Lower lobe of right lung (tissue), 2 donors: ENCODE results near the gene TRAM2. TPM values are rescaled to one million over a fixed set of nuclear protein-coding genes. Genes with fewer than 3 reads are reported as not detected.

Experiments used
- ATAC-seq, 2 donors: fragments of 200-7000 bp; cut with Tn5 transposase; one replicate each; pipeline ENCODE4 v1.9.1; 2020 to 2022; ENCODE audit warnings: mild to moderate bottlenecking in 2 of 2, moderate library complexity in 2 of 2
- DNase-seq: peaks from one replicate; pipeline ENCODE4 v3.0.0-alpha.2; 2020
- H3K27ac ChIP-seq: fragments of 200-600 bp; one replicate; pipeline ENCODE4 v1.8.0; 2022
- H3K27me3 ChIP-seq: fragments of 200-600 bp; one replicate; pipeline ENCODE4 v1.8.0; 2022; ENCODE audit warnings: low read depth
- H3K36me3 ChIP-seq: fragments of 200-600 bp; one replicate; pipeline ENCODE4 v1.8.0; 2022; ENCODE audit warnings: mild to moderate bottlenecking
- H3K4me1 ChIP-seq: fragments of 200-600 bp; one replicate; pipeline ENCODE4 v1.8.0; 2022
- H3K4me3 ChIP-seq: fragments of 200-600 bp; one replicate; pipeline ENCODE4 v1.8.0; 2022; ENCODE audit warnings: mild to moderate bottlenecking
- H3K9me3 ChIP-seq: fragments of 200-600 bp; one replicate; pipeline ENCODE4 v1.8.0; 2022
- intact Hi-C: fragments of 100-400 bp; cut with DNase I; formaldehyde crosslinking; loops from one replicate; pipeline ENCODE4 v1.11.0; 2022
- total RNA-seq: library from RNA; stranded (reverse); fragmentation: NEBNext Ultra II Directional; extraction: Animal tissue kit (Norgen Biotek cat#: 25700); gene quantifications from one replicate; pipeline ENCODE4 v1.2.1, GENCODE V29; 2021
- TF ChIP-seq, protein P1 (sequence below): fragments of 200-600 bp; IDR thresholded peaks from one replicate; pipeline ENCODE4 v1.8.0; 2022; ENCODE audit warnings: antibody characterized with exemption, mild to moderate bottlenecking
- donor health status: DM: no; HTN: yes; CAD: no; lungs with severe emphysema.

Gene TRAM2
- total RNA-seq, 1 donor from 2014 or later = 21.9 TPM

DNA sequence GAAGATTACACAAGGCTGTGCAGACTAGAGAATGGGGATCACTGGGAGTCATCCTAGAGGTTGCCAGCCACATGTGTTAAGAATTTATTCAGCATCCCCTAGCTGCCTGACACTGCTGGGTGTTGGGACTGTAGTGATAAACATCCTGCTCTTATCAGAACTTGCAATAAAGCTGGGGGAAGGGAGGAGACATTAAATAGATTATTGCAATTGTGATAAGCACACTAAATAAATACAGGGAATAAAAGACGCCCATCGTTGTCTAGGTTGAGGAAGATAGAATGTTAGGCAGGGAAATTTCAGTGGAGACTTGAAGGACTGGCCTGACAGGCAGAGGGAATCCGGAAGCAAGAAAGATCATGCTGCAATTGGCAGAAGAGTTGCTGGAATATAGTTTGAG lies 33.2 kb upstream of the TRAM2 start:
- DNase-seq = no peak
- Histone ChIP-seq H3K36me3 (no peaks in the 10 kb centered on the region), H3K4me1 (peaks cover 15% of the 10 kb centered on the region), H3K27me3 (no peaks in the 10 kb centered on the region), H3K9me3 (no peaks in the 10 kb centered on the region), H3K27ac (no peak overlapping the region), H3K4me3 (no peak overlapping the region)
- intact Hi-C loops = no loop called here
- TF ChIP-seq, protein P1, sequence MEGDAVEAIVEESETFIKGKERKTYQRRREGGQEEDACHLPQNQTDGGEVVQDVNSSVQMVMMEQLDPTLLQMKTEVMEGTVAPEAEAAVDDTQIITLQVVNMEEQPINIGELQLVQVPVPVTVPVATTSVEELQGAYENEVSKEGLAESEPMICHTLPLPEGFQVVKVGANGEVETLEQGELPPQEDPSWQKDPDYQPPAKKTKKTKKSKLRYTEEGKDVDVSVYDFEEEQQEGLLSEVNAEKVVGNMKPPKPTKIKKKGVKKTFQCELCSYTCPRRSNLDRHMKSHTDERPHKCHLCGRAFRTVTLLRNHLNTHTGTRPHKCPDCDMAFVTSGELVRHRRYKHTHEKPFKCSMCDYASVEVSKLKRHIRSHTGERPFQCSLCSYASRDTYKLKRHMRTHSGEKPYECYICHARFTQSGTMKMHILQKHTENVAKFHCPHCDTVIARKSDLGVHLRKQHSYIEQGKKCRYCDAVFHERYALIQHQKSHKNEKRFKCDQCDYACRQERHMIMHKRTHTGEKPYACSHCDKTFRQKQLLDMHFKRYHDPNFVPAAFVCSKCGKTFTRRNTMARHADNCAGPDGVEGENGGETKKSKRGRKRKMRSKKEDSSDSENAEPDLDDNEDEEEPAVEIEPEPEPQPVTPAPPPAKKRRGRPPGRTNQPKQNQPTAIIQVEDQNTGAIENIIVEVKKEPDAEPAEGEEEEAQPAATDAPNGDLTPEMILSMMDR = no peak
- ATAC-seq = no peak

DNA sequence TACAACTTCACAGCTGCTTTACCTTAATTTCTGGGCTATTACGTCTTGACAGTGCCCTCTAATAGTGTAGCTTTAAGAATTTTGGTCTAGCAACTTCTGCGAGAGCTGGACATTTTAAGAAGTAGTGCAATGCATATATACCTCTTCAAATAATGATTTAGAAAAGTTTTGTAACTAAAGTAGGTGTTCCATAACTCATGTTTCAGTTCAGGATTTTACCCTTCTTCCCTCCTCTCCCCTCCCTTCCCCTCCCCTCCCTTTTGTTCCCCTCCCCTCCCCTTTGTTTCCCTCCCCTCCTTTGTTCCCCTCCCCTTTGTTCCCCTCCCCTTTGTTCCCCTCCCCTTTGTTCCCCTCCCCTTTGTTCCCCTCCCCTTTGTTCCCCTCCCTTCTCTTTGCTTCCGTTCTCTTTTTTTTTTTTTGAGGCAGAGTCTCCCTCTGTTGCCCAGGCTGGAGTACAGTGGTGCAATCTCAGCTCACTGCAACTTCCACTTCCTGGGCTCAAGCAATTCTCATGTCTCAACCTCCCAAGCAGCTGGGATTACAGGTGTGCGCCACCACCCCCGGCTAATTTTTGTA lies 28.8 kb upstream of the TRAM2 start:
- H3K27me3 ChIP-seq = no peaks in the 10 kb centered on the region
- H3K4me3 ChIP-seq = no peak overlapping the region
- H3K27ac ChIP-seq = no peak overlapping the region
- no peaks in the 10 kb centered on the region for H3K36me3 ChIP-seq
- no peak for DNase-seq
- no peak for ATAC-seq
- TF ChIP-seq, protein P1 = no peak
- intact Hi-C loops = no loop called here
- H3K9me3 ChIP-seq = no peaks in the 10 kb centered on the region
- no peaks in the 10 kb centered on the region for H3K4me1 ChIP-seq

DNA sequence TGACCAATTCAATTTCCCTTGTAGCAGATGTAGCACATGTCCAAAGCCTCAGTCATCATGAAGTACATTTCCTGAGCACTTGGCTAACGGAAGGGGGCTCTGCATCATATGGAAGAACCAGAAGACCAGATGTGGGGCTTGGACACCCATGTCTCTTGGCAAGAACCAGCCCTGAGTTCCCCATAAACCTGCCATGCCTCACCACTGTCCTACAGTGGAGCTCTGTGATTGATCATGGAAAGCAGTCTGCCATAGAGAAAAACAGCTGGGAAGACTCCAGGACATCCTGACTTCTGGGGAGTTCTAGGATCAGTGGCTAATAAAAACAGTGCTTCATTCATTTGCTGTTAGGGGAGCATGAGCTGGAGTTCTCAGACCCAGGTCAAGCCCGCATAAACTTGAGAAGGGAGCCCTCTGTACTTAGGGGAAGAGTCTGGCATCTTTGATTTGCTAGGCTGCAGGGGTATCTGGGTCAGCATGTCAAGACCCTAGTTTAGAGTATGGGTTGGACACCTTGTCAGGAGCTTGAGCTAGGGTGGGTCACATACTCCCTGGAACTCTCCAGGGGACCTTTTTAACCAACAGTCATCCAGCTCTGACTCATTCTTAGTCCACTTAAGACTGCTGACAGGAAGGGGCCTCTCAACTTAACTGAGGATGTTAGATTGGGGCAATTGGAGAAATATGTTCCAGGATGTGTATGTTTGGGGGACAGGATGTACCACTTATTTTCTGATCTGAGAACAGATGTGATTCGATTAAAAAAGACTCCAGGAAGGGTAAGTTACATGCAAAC lies 26.3 kb upstream of the TRAM2 start:
- DNase-seq = no peak
- peaks cover 4% of the 10 kb centered on the region for H3K4me1 ChIP-seq
- TF ChIP-seq, protein P1 = no peak
- H3K9me3 ChIP-seq = no peaks in the 10 kb centered on the region
- no peak overlapping the region for H3K4me3 ChIP-seq
- no peaks in the 10 kb centered on the region for H3K36me3 ChIP-seq
- no peaks in the 10 kb centered on the region for H3K27me3 ChIP-seq
- H3K27ac ChIP-seq = no peak overlapping the region
- ATAC-seq = no peak
- intact Hi-C loops = no loop called here

DNA sequence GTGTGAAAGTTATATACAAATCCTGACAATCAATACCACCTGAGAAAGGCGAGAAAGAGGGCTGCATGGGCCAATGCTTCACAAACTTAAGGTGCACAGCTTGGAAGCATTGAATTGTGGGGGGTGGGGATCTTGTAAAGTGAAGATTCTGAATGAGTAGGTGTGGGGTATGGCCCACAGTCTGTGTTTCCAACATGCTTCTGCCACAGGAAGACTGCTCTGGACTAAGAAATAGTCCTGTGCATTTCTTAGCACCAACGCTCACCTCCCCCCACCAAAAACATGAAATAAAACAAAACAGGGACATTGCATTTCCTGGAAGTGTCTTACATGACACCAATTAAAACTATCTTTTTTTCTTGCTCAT lies 21.9 kb upstream of the TRAM2 start:
- no peak overlapping the region for H3K4me3 ChIP-seq
- no peaks in the 10 kb centered on the region for H3K27me3 ChIP-seq
- DNase-seq (no peak), ATAC-seq (no peak)
- peaks cover 27% of the 10 kb centered on the region for H3K4me1 ChIP-seq
- no peak overlapping the region for H3K27ac ChIP-seq
- TF ChIP-seq, protein P1 = no peak
- intact Hi-C loops = no loop called here
- H3K36me3 ChIP-seq = no peaks in the 10 kb centered on the region
- no peaks in the 10 kb centered on the region for H3K9me3 ChIP-seq

DNA sequence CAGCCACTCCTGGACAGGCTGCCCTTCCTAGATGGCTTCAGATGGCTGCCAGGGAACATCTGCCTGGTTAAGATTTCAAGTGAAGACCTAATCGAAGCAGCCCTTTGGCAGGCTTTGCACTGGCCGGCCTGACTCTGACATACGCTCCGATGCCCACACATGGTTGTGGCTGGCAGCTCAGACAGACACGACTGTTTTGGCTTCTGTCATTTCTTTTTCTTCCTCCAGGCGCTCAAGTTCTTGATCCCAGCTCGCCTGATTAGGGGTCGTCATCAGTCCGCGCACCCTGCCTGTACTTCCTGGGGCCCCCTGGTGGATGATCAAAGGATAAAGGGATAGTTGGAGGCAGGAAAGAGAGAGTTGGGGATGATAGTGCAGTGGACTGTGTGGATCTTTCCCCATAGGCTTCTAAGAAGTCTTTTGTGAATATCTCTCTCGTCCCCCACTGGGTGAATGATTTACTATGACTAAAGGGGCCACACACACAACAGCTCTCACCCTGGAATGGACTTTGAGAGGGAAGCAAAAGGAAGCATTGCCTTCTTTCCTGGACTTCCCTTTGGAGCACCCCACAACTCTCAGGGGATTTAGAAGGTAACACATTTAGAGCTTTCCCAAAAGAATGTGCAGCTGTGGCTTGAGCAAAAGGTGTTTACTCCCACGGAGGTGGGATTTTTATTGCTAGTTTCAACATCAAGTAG lies 21.4 kb upstream of the TRAM2 start:
- intact Hi-C loops = no loop called here
- H3K4me1 ChIP-seq = peaks cover 27% of the 10 kb centered on the region
- H3K27me3 ChIP-seq = no peaks in the 10 kb centered on the region
- H3K9me3 ChIP-seq = no peaks in the 10 kb centered on the region
- TF ChIP-seq, protein P1 = peak; percentile 64
- DNase-seq (no peak), ATAC-seq (peak; percentile 68 to 81)
- no peak overlapping the region for H3K27ac ChIP-seq
- no peak overlapping the region for H3K4me3 ChIP-seq
- no peaks in the 10 kb centered on the region for H3K36me3 ChIP-seq
